Measurements from ENCODE around the gene IGF2BP2. TPM values are rescaled to one million over a fixed set of nuclear protein-coding genes. Genes with fewer than 3 reads are reported as not detected.

The IGF2BP2 gene
- total and polyA plus RNA-seq, 2 of the 8 experiments (the other 6 are each of a cell fraction or from before 2014, with no cell fraction given), result 7.4 to 121 TPM

- no peak for DNase-seq (ENCODE audit: low read depth in 1 of 2, low spot score in 2 of 2)
- Histone ChIP-seq H3K79me2 (ENCODE audit: control insufficient read depth in 1 of 2, insufficient read depth in 2 of 2, low read length in 2 of 2) (peaks cover 12 to 94% of the 10 kb centered on the region in 2 experiments), H3K9ac (replicated peaks in 1 of 4; ENCODE audit: extremely low read depth in 1 of 4, low read depth in 3 of 4, low read length in 3 of 4) (no peak overlapping the region)
- TF ChIP-seq RFX5 (IDR thresholded peaks at IDR 0.05; ENCODE audit: borderline replicate concordance, low read depth, low read length) (no peak), BACH1 (IDR thresholded peaks at IDR 0.05; ENCODE audit: low read length) (no peak), ASH2L (IDR thresholded peaks at IDR 0.05; ENCODE audit: low read length) (no peak), BRCA1 (IDR thresholded peaks at IDR 0.05; ENCODE audit: low read depth, low read length) (no peak), RNF2 (IDR thresholded peaks at IDR 0.05; ENCODE audit: borderline replicate concordance, low read depth, low read length, missing control alignments, poor library complexity, severe bottlenecking) (no peak), BCL11A (IDR thresholded peaks at IDR 0.05; ENCODE audit: low read depth in 2 of 2, low read length in 2 of 2) (no peak), SP2 (IDR thresholded peaks at IDR 0.05; ENCODE audit: low read length) (no peak), CREB1 (IDR thresholded peaks at IDR 0.05) (no peak), CBX8 (IDR thresholded peaks at IDR 0.05; ENCODE audit: borderline replicate concordance, low read depth, low read length) (no peak), PHF8 (conservative IDR thresholded peaks at IDR 0.05; ENCODE audit: low read depth, low read length) (no peak), EZH2 (IDR thresholded peaks at IDR 0.05; ENCODE audit: low read depth, low read length, severe bottlenecking) (no peak), FOSL1 (IDR thresholded peaks at IDR 0.05; ENCODE audit: insufficient read depth, low read depth, low read length) (no peak), TEAD4 (IDR thresholded peaks at IDR 0.05; ENCODE audit: low read depth, low read length) (no peak), JUN (IDR thresholded peaks at IDR 0.05; ENCODE audit: low read depth, low read length) (no peak), EGR1 (IDR thresholded peaks at IDR 0.05; ENCODE audit: borderline replicate concordance, low read depth, low read length) (no peak)
These were observed 90.1 kb downstream of the IGF2BP2 start for GRCh38 chr3:185734725-185735096.

More at GRCh38 chr3:185734725-185735096, 90.1 kb downstream of the IGF2BP2 start:
- no peak overlapping the region for H2AK5ac ChIP-seq (ENCODE audit: low read depth, low read length)
- ChIA-PET POLR2A (ENCODE audit: partially characterized antibody) (interaction anchor here (0.6 to 2.6 kb wide), 11 partner anchors 11 to 203 kb away, joined by 3 to 14 read pairs (median 5); partner anchors contain the start of gene TRA2B), CTCF (ENCODE audit: partially characterized antibody) (interaction anchor here (0.7 to 21.4 kb wide), 34 partner anchors 8 to 1837 kb away, joined by 3 to 345 read pairs (median 5); partner anchors contain the start of gene IGF2BP2)
- no peak overlapping the region for H3K4me2 ChIP-seq (ENCODE audit: insufficient read depth in 1 of 2, low read depth in 2 of 2, low read length in 2 of 2)
- H2BK5ac ChIP-seq (ENCODE audit: low read depth, low read length), result no peak overlapping the region
- no peak overlapping the region for H4K8ac ChIP-seq (ENCODE audit: extremely low read depth, insufficient read depth, low read length)
- no peak overlapping the region for H2AFZ ChIP-seq (ENCODE audit: low read length)
- H4K5ac ChIP-seq (ENCODE audit: insufficient read length, low read depth, low read length), result no peak overlapping the region
- no peak overlapping the region for H3K14ac ChIP-seq (ENCODE audit: insufficient read length)
- H3K79me1 ChIP-seq (ENCODE audit: low read depth, low read length), result peaks cover 7% of the 10 kb centered on the region
- H4K91ac ChIP-seq (replicated peaks; ENCODE audit: insufficient read length, low read length), result no peak overlapping the region
- peaks cover 8 to 14% of the 10 kb centered on the region in 2 experiments for H4K20me1 ChIP-seq (replicated peaks in 1 of 2; ENCODE audit: control insufficient read depth in 1 of 2, insufficient read depth in 2 of 2, low read length in 2 of 2)
- no peak overlapping the region for H2BK15ac ChIP-seq (ENCODE audit: low read length)
- WGBS, 2 experiments (ENCODE audit: extremely low coverage in 1 of 2, insufficient coverage in 1 of 2, insufficient read length in 1 of 2, insufficient replicate concordance in 2 of 2, low coverage in 1 of 2, low lambda C conversion rate in 2 of 2, missing lambda C conversion rate in 1 of 2), result 75% methylated on average over 4 of the region's 4 CpGs; no CpG with 5 or more reads in 1 of the 2 experiments
- no peak overlapping the region for H2BK20ac ChIP-seq (ENCODE audit: low read length)
- no peaks in the 10 kb centered on the region for H3K9me3 ChIP-seq (ENCODE audit: insufficient read depth in 2 of 2, low read depth in 1 of 2, low read length in 1 of 2)
- no peak overlapping the region for H3K27ac ChIP-seq (ENCODE audit: low read depth, low read length)
- H2BK12ac ChIP-seq (ENCODE audit: low read depth, low read length), result no peak overlapping the region
- no peak overlapping the region for H2BK120ac ChIP-seq (replicated peaks; ENCODE audit: low read depth, low read length)
- H3K56ac ChIP-seq (replicated peaks; ENCODE audit: insufficient read length, low read depth, low read length), result no peak overlapping the region
- H3K23me2 ChIP-seq (ENCODE audit: low read depth, low read length), result no peaks in the 10 kb centered on the region
- no peak overlapping the region for H3K18ac ChIP-seq (ENCODE audit: extremely low read depth, low read length)
- no peaks in the 10 kb centered on the region for H3K36me3 ChIP-seq (ENCODE audit: control insufficient read depth in 2 of 4, insufficient read depth in 4 of 4, low read length in 3 of 4)
- H3K4ac ChIP-seq (replicated peaks; ENCODE audit: insufficient read length, low read depth, low read length), result no peak overlapping the region
- H3K4me1 ChIP-seq (replicated peaks in 1 of 4; ENCODE audit: control insufficient read depth in 3 of 4, insufficient read depth in 4 of 4, low read length in 3 of 4), result peaks cover 0 to 14% (median 6%) of the 10 kb centered on the region in 4 experiments; a peak in 6 of 7 replicates
- no peak overlapping the region for H3K4me3 ChIP-seq (ENCODE audit: extremely low read depth in 1 of 4, insufficient read depth in 2 of 4, low read depth in 3 of 4, low read length in 4 of 4)
- H3K27me3 ChIP-seq (replicated peaks in 1 of 4; ENCODE audit: control insufficient read depth in 3 of 4, extremely low read depth in 1 of 4, insufficient read depth in 3 of 4, low read length in 3 of 4), result no peaks in the 10 kb centered on the region
- H3K23ac ChIP-seq (ENCODE audit: insufficient read length), result no peak overlapping the region
- FAIRE-seq, result no peak

Measured in H1 (cell line).